ENCODE measurements around the gene PPP1R8.

The PPP1R8 gene

DNA sequence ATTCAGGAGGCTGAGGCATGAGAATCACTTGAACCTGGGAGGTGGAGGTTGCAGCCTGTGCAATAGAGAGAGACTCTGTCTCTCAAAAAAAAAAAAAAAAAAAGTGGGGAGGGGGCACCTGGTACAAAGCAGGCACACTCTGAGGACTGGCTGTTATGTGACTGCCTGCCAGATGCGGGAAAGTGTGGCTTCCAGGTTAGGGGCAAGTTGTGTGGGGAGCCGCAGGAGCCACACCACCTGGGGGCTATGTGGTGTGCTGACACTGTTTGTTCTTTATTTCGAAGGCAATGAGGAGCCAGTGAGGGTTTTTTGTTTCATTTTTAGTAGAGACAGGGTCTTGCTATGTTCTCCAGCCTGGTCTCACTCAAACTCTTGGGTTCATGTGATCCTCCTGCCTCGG, 47.5 kb downstream of the PPP1R8 start:
- no peak overlapping the region for H3K4me2 ChIP-seq (ENCODE audit: low read length)
- no peaks in the 10 kb centered on the region for H3K79me2 ChIP-seq (ENCODE audit: low read length)
- peaks cover 8% of the 10 kb centered on the region for H3K4me1 ChIP-seq (ENCODE audit: low read length)

GRCh38 chr1:27878787-27879335, 48.3 kb downstream of the PPP1R8 start:
- H3K9ac ChIP-seq (ENCODE audit: low read length): no peak overlapping the region
- H3K36me3 ChIP-seq (replicated peaks; ENCODE audit: low read depth, low read length): no peaks in the 10 kb centered on the region
- no peak overlapping the region for H3K27ac ChIP-seq (ENCODE audit: low read length)
- H3K4me3 ChIP-seq (ENCODE audit: low read length): no peak overlapping the region
- TF ChIP-seq, protein P1, sequence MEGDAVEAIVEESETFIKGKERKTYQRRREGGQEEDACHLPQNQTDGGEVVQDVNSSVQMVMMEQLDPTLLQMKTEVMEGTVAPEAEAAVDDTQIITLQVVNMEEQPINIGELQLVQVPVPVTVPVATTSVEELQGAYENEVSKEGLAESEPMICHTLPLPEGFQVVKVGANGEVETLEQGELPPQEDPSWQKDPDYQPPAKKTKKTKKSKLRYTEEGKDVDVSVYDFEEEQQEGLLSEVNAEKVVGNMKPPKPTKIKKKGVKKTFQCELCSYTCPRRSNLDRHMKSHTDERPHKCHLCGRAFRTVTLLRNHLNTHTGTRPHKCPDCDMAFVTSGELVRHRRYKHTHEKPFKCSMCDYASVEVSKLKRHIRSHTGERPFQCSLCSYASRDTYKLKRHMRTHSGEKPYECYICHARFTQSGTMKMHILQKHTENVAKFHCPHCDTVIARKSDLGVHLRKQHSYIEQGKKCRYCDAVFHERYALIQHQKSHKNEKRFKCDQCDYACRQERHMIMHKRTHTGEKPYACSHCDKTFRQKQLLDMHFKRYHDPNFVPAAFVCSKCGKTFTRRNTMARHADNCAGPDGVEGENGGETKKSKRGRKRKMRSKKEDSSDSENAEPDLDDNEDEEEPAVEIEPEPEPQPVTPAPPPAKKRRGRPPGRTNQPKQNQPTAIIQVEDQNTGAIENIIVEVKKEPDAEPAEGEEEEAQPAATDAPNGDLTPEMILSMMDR (IDR thresholded peaks at IDR 0.05; ENCODE audit: low read depth, low read length): no peak
- TF ChIP-seq EZH2phosphoT487 (IDR thresholded peaks at IDR 0.05; ENCODE audit: low read depth): no peak
- H3K79me2 ChIP-seq (ENCODE audit: low read length): no peaks in the 10 kb centered on the region
- no peaks in the 10 kb centered on the region for H4K20me1 ChIP-seq (ENCODE audit: insufficient read depth, low read length)
- H2AFZ ChIP-seq (ENCODE audit: low read depth, low read length): no peak overlapping the region
- H3K9me3 ChIP-seq (ENCODE audit: insufficient read depth, low read length): no peaks in the 10 kb centered on the region
- peaks cover 9% of the 10 kb centered on the region for H3K4me1 ChIP-seq (ENCODE audit: low read length)
- H3K4me2 ChIP-seq (ENCODE audit: low read length): no peak overlapping the region
- H3K27me3 ChIP-seq (ENCODE audit: low read depth, low read length): no peaks in the 10 kb centered on the region

More for the DNA sequence above, 47.5 kb downstream of the PPP1R8 start:
- H3K9ac ChIP-seq (ENCODE audit: low read length): no peak overlapping the region
- H3K27ac ChIP-seq (ENCODE audit: low read length): no peak overlapping the region
- peaks cover under 1% of the 10 kb centered on the region; the same call in 1 of the 2 replicates for H3K27me3 ChIP-seq (ENCODE audit: low read depth, low read length)
- H3K36me3 ChIP-seq (replicated peaks; ENCODE audit: low read depth, low read length): no peaks in the 10 kb centered on the region
- H4K20me1 ChIP-seq (ENCODE audit: insufficient read depth, low read length): no peaks in the 10 kb centered on the region
- no peaks in the 10 kb centered on the region for H3K9me3 ChIP-seq (ENCODE audit: insufficient read depth, low read length)
- no peak overlapping the region for H2AFZ ChIP-seq (ENCODE audit: low read depth, low read length)
- H3K4me3 ChIP-seq (ENCODE audit: low read length): no peak overlapping the region
- no peak for TF ChIP-seq EZH2phosphoT487 (IDR thresholded peaks at IDR 0.05; ENCODE audit: low read depth)
- TF ChIP-seq, protein P1 (IDR thresholded peaks at IDR 0.05; ENCODE audit: low read depth, low read length): no peak

- H3K79me2 ChIP-seq (ENCODE audit: low read length): no peaks in the 10 kb centered on the region
- no peaks in the 10 kb centered on the region for H4K20me1 ChIP-seq (ENCODE audit: insufficient read depth, low read length)
- no peak overlapping the region for H3K9ac ChIP-seq (ENCODE audit: low read length)
- H3K9me3 ChIP-seq (ENCODE audit: insufficient read depth, low read length): no peaks in the 10 kb centered on the region
- no peaks in the 10 kb centered on the region for H3K27me3 ChIP-seq (ENCODE audit: low read depth, low read length)
- TF ChIP-seq, protein P1 (IDR thresholded peaks at IDR 0.05; ENCODE audit: low read depth, low read length): no peak
- no peak for TF ChIP-seq EZH2phosphoT487 (IDR thresholded peaks at IDR 0.05; ENCODE audit: low read depth)
- H3K27ac ChIP-seq (ENCODE audit: low read length): no peak overlapping the region
- H2AFZ ChIP-seq (ENCODE audit: low read depth, low read length): no peak overlapping the region
- H3K4me1 ChIP-seq (ENCODE audit: low read length): peaks cover 15% of the 10 kb centered on the region
- no peak overlapping the region for H3K4me3 ChIP-seq (ENCODE audit: low read length)
- H3K4me2 ChIP-seq (ENCODE audit: low read length): no peak overlapping the region
- H3K36me3 ChIP-seq (replicated peaks; ENCODE audit: low read depth, low read length): no peaks in the 10 kb centered on the region
These were observed 48.9 kb downstream of the PPP1R8 start for GRCh38 chr1:27879374-27880082.

- no peak overlapping the region for H2AFZ ChIP-seq (ENCODE audit: low read depth, low read length)
- H3K79me2 ChIP-seq (ENCODE audit: low read length): no peaks in the 10 kb centered on the region
- H3K9ac ChIP-seq (ENCODE audit: low read length): no peak overlapping the region
- H3K27me3 ChIP-seq (ENCODE audit: low read depth, low read length): no peaks in the 10 kb centered on the region
- no peaks in the 10 kb centered on the region for H3K9me3 ChIP-seq (ENCODE audit: insufficient read depth, low read length)
- no peaks in the 10 kb centered on the region for H4K20me1 ChIP-seq (ENCODE audit: insufficient read depth, low read length)
- no peak overlapping the region for H3K4me2 ChIP-seq (ENCODE audit: low read length)
- no peak overlapping the region for H3K4me3 ChIP-seq (ENCODE audit: low read length)
- H3K36me3 ChIP-seq (replicated peaks; ENCODE audit: low read depth, low read length): no peaks in the 10 kb centered on the region
- H3K27ac ChIP-seq (ENCODE audit: low read length): no peak overlapping the region
- peaks cover 25% of the 10 kb centered on the region for H3K4me1 ChIP-seq (ENCODE audit: low read length)
- TF ChIP-seq, protein P1 (IDR thresholded peaks at IDR 0.05; ENCODE audit: low read depth, low read length): no peak
- TF ChIP-seq EZH2phosphoT487 (IDR thresholded peaks at IDR 0.05; ENCODE audit: low read depth): no peak
These were observed 51.9 kb downstream of the PPP1R8 start for GRCh38 chr1:27882543-27882903.

All from OCI-LY3 (cell line).